WTC11 (cell line): Measurements from ENCODE around the gene CNPY1.

ENCODE experiments used
- ATF3 ChIP-seq: sonication (generic); formaldehyde crosslinking; conservative IDR thresholded peaks from 2 replicates; pipeline ENCODE4 v1.8.1; 2022; ENCODE audit warnings: mild to moderate bottlenecking, missing genetic modification reagents
- CTCF ChIP-seq: fragments of 200-600 bp; IDR thresholded peaks from 2 replicates; pipeline ENCODE4 v1.8.0; 2022; ENCODE audit warnings: antibody characterized with exemption
- GTF2I ChIP-seq: fragments of 250-450 bp; sonication (Bioruptor Pico); conservative IDR thresholded peaks from 2 replicates; pipeline ENCODE4 v1.4.0; 2021; ENCODE audit warnings: mild to moderate bottlenecking
- IRF1 ChIP-seq: sonication (generic); formaldehyde crosslinking; IDR thresholded peaks from 2 replicates; pipeline ENCODE4 v1.8.0; 2023; ENCODE audit warnings: missing genetic modification reagents
- IRF2 ChIP-seq: sonication (generic); formaldehyde crosslinking; IDR thresholded peaks from 2 replicates; pipeline ENCODE4 v1.8.0; 2022; ENCODE audit warnings: low read depth, missing genetic modification reagents, borderline replicate concordance
- TP53 ChIP-seq: sonication (generic); formaldehyde crosslinking; IDR thresholded peaks from 2 replicates; pipeline ENCODE4 v1.8.1; 2023; ENCODE audit warnings: mild to moderate bottlenecking, missing genetic modification reagents

- TF ChIP-seq CTCF (no peak), ATF3 (CRISPR knock-in tag) (no peak), IRF1 (CRISPR knock-in tag) (no peak), IRF2 (CRISPR knock-in tag) (no peak), GTF2I (CRISPR knock-in tag) (no peak), TP53 (CRISPR knock-in tag) (no peak)
Observed at GRCh38 chr7:155536451-155536850, 9.9 kb downstream of the CNPY1 start.
